Embryonic facial prominence (tissue), 1 donor: Measurements from ENCODE around the gene ZBED4.

ENCODE experiments used
- DNase-seq: peaks from one replicate; pipeline ENCODE4 v3.0.0-alpha.2; 2016; ENCODE audit errors: extremely low spot score

The ZBED4 gene

GRCh38 chr22:49920859-49921258 lies 67.2 kb downstream of the ZBED4 start:
- DNase-seq, result no peak

- no peak for DNase-seq
These were observed 68.0 kb downstream of the ZBED4 start for GRCh38 chr22:49921508-49922278.

- no peak for DNase-seq
These were observed 68.8 kb downstream of the ZBED4 start for GRCh38 chr22:49922484-49922883.

GRCh38 chr22:49922926-49923325 lies 69.3 kb downstream of the ZBED4 start:
- DNase-seq, result no peak

- DNase-seq, result no peak
These were observed 69.8 kb downstream of the ZBED4 start for GRCh38 chr22:49923445-49923844.

GRCh38 chr22:49924113-49924833 lies 70.6 kb downstream of the ZBED4 start:
- DNase-seq, result no peak

- DNase-seq, result no peak
These were observed 72.0 kb downstream of the ZBED4 start for GRCh38 chr22:49925525-49926128.

- no peak for DNase-seq
These were observed 73.3 kb downstream of the ZBED4 start for GRCh38 chr22:49926916-49927315.

GRCh38 chr22:49927483-49928184 lies 74.0 kb downstream of the ZBED4 start:
- no peak for DNase-seq

GRCh38 chr22:49928185-49928495 lies 74.5 kb downstream of the ZBED4 start:
- DNase-seq, result no peak

GRCh38 chr22:49928555-49929210 lies 75.0 kb downstream of the ZBED4 start:
- DNase-seq, result no peak

- no peak for DNase-seq
These were observed 75.8 kb downstream of the ZBED4 start for GRCh38 chr22:49929211-49929979.

- DNase-seq, result no peak
These were observed 76.4 kb downstream of the ZBED4 start for GRCh38 chr22:49929994-49930575.

GRCh38 chr22:49930596-49931412 lies 77.2 kb downstream of the ZBED4 start:
- DNase-seq, result no peak

- no peak for DNase-seq
These were observed 79.9 kb downstream of the ZBED4 start for GRCh38 chr22:49933236-49934159.

- no peak for DNase-seq
These were observed 80.7 kb downstream of the ZBED4 start for GRCh38 chr22:49934160-49934890.

- DNase-seq, result no peak
These were observed 81.4 kb downstream of the ZBED4 start for GRCh38 chr22:49934891-49935557.
